ENCODE measurements around the gene SLC6A6. TPM values are rescaled to one million over a fixed set of nuclear protein-coding genes. Genes with fewer than 3 reads are reported as not detected.

Gene SLC6A6
- total RNA-seq, 6 experiments from 2014 or later = 22.5 to 33.0 (median 28.6) TPM

DNA sequence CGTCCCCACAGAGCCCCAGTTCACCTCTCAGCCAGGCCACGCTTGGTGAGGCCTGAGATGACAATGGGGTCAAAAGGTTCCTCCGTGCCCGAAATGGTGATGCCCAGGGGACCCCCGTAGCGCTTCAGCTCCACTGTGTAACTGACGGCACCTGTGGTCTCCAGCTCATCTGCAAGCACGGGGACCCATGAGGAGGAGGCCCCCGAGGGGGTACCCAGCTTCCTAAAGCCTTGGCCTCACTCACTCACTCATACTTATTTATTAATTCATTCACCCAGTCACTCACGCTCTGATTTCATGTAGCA, 107.3 kb downstream of the SLC6A6 start:
- Mint-ChIP-seq H3K36me3 (ENCODE audit: low read depth) (no peaks in the 10 kb centered on the region), H3K27me3 (ENCODE audit: insufficient read depth) (peaks cover 22% of the 10 kb centered on the region), H3K4me3 (no peak overlapping the region), H3K4me1 (ENCODE audit: low read depth) (no peaks in the 10 kb centered on the region), H3K27ac (no peak overlapping the region), H3K9me3 (no peaks in the 10 kb centered on the region)
- DNase-seq = no peak
- no peak for TF ChIP-seq CTCF (IDR thresholded peaks at IDR 0.05)

DNA sequence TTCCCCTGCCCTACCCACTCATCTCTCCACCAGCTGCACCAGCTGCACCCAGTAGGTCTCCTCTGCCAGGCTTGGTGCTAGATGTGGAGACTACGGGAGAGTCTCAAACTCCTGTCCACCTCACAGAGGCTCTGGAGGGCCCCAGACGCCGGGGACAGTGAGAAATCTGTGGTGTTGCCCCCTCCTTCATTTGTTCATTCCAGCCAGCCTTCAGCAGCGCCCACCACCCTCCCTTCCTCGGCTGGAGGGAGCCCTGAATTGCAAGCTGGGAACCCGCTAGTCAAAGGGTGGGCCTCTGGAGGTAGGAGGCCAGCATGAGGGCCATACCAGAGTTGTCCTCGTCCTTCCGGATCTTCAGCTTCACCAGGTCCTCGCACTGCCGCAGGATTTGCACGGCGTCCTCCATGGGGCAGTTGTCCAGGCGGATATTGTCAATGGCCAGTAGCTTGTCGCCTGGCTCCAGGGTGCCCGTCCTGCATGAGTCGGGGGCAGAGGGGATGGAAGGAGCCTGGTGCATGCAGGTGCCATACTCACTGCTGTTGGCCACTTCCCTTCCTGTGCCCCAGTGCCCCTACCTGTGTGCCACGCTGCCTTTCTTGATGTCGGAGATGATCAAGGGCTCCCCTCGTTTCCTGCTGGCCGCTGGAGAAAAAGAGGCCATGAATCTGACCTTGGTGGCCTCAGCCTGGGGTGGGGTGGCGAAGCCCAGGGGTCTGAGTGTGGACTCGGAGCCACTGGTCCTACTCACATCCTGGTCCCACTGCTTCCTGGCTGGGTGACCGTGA, 108.6 kb downstream of the SLC6A6 start:
- TF ChIP-seq CTCF (IDR thresholded peaks at IDR 0.05) = no peak
- H3K36me3 Mint-ChIP-seq (ENCODE audit: low read depth) = no peaks in the 10 kb centered on the region
- no peak for DNase-seq
- no peaks in the 10 kb centered on the region for H3K4me1 Mint-ChIP-seq (ENCODE audit: low read depth)
- no peak overlapping the region for H3K4me3 Mint-ChIP-seq
- H3K27ac Mint-ChIP-seq = no peak overlapping the region
- H3K9me3 Mint-ChIP-seq = no peaks in the 10 kb centered on the region
- H3K27me3 Mint-ChIP-seq (ENCODE audit: insufficient read depth) = peaks cover 17% of the 10 kb centered on the region

GRCh38 chr3:14511623-14512280, 109.3 kb downstream of the SLC6A6 start:
- no peak overlapping the region for H3K4me3 Mint-ChIP-seq
- no peaks in the 10 kb centered on the region for H3K4me1 Mint-ChIP-seq (ENCODE audit: low read depth)
- no peak overlapping the region for H3K27ac Mint-ChIP-seq
- no peak for TF ChIP-seq CTCF (IDR thresholded peaks at IDR 0.05)
- no peaks in the 10 kb centered on the region for H3K9me3 Mint-ChIP-seq
- peaks cover 17% of the 10 kb centered on the region for H3K27me3 Mint-ChIP-seq (ENCODE audit: insufficient read depth)
- no peak for DNase-seq
- H3K36me3 Mint-ChIP-seq (ENCODE audit: low read depth) = no peaks in the 10 kb centered on the region

DNA sequence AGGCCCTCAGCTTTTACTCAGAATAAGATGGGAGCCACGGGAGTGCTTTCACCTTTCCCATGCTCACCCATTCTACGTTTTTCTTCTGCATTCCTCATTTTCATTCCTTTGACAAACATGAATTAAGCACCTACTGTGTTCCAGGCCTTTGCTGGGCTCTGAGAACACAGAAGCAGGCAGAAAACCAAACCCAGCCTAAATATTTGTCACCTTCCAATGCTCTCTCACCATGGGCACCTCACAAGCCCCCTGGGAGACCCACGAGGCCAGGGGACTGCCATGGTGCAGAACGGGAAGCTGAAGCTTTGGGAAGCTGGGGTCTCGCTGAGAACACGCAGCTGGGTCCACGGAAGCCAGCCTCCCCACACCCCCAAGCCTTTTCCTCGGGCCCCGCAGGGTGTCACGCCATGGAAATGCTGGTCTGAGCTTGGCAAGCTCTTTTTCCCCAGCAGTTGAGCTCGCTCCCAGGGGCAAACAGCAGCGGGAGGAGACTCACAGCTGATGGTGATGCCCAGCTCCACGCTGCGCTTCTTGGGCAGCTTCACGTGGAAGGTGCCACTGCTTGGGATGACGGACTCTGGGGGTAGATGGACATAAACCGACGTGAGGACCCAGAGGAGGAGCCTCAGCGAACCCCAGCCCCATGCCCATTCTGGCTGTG, 110.0 kb downstream of the SLC6A6 start:
- DNase-seq = no peak
- Mint-ChIP-seq H3K27ac (no peak overlapping the region), H3K27me3 (ENCODE audit: insufficient read depth) (peaks cover 23% of the 10 kb centered on the region), H3K9me3 (no peaks in the 10 kb centered on the region), H3K4me1 (ENCODE audit: low read depth) (no peaks in the 10 kb centered on the region), H3K36me3 (ENCODE audit: low read depth) (no peaks in the 10 kb centered on the region), H3K4me3 (no peak overlapping the region)
- TF ChIP-seq CTCF (IDR thresholded peaks at IDR 0.05) = no peak

GRCh38 chr3:14512942-14513327, 110.5 kb downstream of the SLC6A6 start:
- peaks cover 26% of the 10 kb centered on the region for H3K27me3 Mint-ChIP-seq (ENCODE audit: insufficient read depth)
- no peak for TF ChIP-seq CTCF (IDR thresholded peaks at IDR 0.05)

More at GRCh38 chr3:14512942-14513327, 110.5 kb downstream of the SLC6A6 start:
- Mint-ChIP-seq H3K4me3 (no peak overlapping the region), H3K4me1 (ENCODE audit: low read depth) (no peaks in the 10 kb centered on the region), H3K9me3 (no peaks in the 10 kb centered on the region), H3K27ac (no peak overlapping the region), H3K36me3 (ENCODE audit: low read depth) (no peaks in the 10 kb centered on the region)
- DNase-seq = no peak

Measured in HFFc6 (cell line).